Activated CD4-positive, alpha-beta T cell treated with anti-CD3 and anti-CD28 coated beads for 24 hours (primary cell): ENCODE results near the gene CEP85L.

ENCODE experiments used
- DNase-seq, 2 donors: peaks; one replicate each; pipeline ENCODE4 v3.0.0-alpha.2; 2020; ENCODE audit warnings: low read depth in 2 of 2

The CEP85L gene

DNA sequence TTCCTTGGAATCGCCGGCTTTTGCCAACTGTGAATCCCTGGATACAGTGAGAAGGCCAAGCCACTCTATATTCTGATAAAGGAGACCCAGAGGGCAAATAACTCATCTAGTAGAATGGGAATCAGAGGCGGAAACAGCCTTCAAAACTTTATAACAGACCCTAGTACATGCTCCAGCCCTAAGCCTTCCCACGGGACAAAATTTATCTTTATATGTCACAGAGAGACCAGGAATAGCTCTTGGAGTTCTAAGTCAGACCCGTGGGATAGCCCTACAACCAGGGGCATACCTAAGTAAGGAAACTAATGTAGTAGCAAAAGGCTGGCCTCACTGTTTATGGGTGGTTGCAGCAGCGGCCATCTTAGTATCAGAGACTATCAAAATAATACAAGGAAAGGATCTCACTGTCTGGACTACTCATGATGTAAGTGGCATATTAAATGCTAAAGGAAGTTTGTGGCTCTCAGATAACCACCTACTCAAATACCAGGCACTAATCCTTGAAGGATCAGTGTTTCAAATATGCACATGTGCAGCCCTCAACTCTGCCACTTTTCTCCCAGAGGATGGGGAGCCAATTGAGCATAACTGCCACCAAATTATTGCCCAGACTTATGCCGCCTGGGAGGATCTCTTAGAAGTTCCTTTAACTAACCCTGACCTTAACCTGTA, 29.5 kb downstream of the CEP85L start:
- no peak for DNase-seq

DNA sequence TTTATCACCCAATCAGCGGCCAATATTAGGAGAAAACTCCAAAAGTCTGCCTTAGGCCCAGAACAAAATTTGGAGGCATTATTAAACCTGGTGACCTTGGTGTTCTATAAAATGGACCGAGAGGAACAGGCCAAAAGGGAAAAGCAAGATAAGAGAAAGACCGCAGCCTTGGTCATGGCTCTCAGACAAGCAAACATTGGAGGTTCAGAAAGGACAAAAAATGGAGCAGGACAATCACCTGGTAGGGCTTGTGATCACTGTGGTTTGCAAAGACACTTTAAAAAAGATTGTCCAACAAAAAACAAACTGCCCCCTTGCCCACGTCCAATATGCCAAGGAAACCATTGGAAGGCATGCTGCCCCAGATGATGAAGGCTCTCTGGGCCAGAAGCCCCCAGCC, 31.2 kb downstream of the CEP85L start:
- DNase-seq, result no peak

GRCh38 chr6:118618676-118619377, 32.6 kb downstream of the CEP85L start:
- peak; percentile 57 to 61 for DNase-seq

DNA sequence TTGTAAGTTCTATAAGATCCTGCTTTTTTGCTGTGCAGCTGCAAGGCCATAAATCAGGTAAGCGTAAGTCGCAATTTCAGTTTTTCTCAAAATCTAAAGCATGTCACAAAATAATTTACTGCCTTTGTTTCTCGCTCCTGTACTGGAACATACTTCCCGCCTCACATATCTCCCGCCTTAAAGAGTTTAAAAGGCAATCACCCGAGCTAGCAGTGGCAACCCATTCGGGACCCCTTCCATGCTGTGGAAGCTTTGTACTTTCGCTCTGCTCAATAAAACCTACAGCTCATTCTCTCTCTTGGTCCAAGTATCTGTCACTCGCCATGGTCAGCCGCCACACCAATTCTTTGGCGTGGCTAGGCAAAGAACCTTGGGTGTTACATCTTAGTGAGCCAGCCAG, 34.0 kb downstream of the CEP85L start:
- no peak for DNase-seq

GRCh38 chr6:118611334-118611733, 40.1 kb downstream of the CEP85L start:
- no peak for DNase-seq

DNA sequence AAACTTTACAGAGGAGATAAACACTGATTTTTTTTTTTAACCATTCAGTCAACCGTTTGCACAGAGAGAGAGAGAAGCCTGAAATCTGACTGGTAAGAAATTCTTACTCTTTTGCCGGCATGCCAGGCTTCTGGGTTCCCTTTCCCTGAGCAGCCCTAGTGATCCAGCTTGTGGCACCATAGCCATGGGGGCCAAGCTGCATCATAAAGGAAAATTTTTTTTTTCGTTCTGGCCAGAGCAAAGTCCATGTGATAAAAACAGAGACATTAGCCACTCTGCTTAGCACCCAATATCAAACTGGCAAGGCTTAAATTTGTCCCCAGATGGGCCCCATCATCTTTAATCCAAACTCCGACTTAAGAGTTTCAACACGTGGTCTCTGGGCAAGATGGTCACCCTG, 44.5 kb downstream of the CEP85L start:
- no peak for DNase-seq

GRCh38 chr6:118606268-118606667, 45.1 kb downstream of the CEP85L start:
- no peak for DNase-seq

DNA sequence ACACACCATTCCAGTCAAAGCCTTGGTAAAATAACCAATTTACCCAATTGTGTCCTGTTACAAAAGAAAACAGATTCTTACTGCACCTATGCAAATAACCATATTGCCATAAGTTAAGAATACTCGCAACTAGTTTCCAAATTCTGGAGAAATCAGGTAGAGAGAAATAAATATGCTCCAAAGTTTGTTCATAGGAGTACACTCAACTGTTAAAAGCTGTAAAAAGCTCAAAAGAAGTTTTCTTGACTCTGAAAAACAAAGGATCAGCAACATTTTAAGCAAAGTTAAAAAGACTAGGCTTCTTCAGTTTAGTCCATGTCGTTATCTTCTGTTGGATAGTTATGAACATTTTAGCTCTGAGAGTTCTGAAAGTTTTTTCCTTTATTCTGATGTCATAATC, 48.0 kb downstream of the CEP85L start:
- no peak for DNase-seq

DNA sequence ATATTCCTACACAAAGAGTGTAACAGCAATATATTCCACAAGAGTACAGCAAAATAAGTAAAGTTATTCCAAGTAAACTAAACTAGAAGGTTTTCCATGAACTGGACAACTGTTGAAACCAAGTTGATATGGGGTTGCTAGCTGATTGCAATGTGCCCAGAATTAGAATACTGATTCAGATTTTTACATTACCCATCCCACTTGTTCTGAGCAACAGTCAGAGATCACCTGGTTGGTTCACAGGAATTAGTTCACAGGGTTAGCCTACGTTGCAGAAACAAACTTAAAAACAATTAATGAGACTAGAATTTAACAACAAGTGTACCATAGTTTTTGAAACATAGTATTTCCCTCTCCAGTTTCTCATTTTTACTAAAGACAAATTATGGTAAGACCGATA, 49.1 kb downstream of the CEP85L start:
- no peak for DNase-seq

- DNase-seq, result no peak
Observed at GRCh38 chr6:118598324-118598723, 53.1 kb downstream of the CEP85L start.

GRCh38 chr6:118597636-118598035, 53.8 kb downstream of the CEP85L start:
- no peak for DNase-seq

DNA sequence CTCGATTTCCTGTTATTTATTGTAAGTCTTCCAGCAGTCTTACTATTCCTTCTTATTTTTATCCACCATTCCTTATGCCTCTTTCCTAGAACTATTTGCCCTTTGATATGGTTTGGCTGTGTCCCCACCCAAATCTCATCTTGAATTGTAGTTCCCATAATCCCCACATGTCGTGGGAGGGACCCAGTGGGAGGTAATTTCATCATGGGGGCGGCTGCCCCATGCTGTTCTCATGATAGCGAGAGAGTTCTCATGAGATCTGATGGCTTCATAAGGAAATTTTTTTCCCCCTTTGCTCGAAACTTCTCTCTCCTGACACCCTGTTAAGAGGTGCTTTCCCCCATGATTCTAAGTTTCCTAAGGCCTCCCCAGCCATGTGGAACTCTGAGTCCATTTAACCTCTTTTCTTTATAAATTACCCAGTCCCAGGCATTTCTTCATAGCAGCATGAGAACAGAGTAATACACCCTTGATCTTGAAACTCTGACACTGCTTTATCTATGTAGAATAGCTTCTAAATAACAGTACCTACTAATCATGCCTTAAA, 54.5 kb downstream of the CEP85L start:
- no peak for DNase-seq

- no peak for DNase-seq
Observed at GRCh38 chr6:118594877-118595276, 56.5 kb downstream of the CEP85L start.

GRCh38 chr6:118591897-118592296, 59.5 kb downstream of the CEP85L start:
- DNase-seq, result no peak

DNA sequence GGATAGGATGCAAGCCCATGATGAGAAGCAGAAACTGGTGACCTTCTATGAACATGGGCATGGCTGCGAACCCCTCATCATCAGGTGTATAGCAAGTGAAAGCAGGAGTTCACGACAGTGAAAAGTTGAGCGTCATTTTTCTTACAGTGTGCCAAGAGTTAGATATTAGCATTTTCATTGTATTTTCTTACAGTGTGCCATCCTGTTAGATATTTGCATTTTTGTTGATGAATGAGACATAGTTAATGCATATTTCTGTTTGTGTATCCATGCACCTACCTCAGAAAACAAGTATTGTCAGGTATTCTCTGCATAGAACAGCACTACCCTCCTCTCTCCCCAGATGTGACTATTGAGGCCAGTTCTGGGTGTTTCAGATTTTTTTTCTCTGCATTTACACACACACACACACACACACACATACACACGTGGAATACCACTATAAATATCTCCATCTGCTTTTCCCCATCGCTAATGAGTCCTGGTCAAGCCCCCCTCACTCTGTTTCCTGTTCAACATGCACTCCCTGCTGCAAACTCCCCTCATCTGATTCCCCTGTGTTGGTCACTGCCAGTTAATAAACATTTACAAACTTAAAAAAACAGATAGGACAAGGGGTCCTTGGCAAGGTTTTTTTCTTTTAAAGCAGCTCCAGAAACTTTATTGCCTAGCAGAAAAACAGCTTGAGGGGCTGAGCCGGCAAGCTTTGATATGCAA, 61.6 kb downstream of the CEP85L start:
- no peak for DNase-seq

- DNase-seq, result no peak
Observed at GRCh38 chr6:118589186-118589585, 62.2 kb downstream of the CEP85L start.

DNA sequence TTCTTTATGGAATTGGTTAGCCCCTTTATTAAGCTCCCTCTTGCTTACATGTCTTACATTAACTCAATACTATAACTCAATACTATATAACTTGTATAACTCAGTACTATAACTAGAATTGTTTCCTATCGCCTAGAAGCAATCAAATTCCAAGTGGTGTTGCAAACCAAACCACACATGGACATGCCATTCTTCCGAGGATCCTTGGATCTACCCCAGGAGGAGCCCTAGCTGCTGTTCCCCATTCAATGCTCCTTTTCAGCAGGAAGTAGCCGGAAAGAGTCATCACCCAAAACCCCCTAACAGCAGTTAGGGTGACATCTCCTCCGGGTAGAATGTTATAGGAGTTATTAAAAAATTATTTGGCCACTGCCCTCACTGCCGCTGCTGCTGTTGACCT, 62.8 kb downstream of the CEP85L start:
- DNase-seq, result no peak

DNA sequence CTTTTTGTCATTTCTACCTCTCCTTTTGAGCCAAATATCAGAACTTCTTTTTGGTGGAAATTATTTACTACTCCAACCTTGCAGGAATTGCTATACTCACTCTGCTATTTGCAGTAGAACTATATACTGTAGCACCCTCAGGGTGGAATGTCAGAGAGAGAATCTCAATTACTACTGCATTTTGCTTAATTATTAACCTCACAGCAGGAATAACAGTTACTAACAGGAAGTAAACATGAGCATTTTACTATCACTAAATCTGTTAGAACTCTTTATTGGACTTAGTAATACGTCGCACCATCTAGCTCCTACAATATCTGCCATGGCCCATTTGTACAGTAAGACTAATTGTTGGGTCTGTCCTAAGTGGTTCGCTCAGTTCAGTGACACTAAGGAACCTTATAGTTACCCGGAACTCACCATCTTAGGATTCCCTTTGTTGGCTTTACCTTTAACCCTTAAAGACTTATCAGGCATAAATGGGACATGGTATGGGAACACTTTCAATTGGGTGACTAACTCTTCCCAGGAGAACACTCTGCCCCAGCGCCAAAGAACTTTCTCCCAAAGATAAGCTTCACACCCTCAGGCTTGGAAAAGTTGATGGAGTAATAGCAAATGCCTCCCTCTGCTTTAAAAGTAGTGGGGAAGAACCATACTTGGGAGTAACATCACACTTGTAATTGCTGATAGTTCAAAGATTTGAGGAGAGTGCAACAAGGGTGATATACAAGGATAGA, 64.5 kb downstream of the CEP85L start:
- DNase-seq, result no peak

- DNase-seq, result no peak
Observed at GRCh38 chr6:118584911-118585310, 66.5 kb downstream of the CEP85L start.

DNA sequence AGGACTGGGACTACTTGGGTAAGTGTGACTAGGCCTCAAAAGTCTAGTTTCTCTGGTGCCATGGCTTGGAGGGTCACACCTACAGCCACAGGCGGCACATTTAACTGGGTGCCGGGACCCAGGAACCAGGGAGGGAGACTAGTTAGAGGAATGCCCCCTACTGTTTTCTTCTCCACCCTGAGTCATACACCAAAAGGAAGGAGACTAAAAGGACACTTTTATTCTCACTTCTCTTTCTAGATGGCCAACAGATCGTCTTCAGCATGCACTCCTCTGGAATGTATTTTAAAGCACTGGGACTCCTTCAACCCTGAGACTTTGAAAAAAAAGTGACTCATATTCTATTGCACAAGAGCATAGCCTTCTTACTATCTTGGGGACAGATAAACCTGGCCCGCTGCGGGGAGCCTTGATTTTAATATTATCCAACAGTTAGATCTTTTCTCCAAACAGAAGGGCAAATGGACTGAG, 69.9 kb downstream of the CEP85L start:
- no peak for DNase-seq

- DNase-seq, result no peak
Observed at GRCh38 chr6:118580585-118581419, 70.6 kb downstream of the CEP85L start.
